ENCODE measurements around the gene PLEK2.

The PLEK2 gene

DNA sequence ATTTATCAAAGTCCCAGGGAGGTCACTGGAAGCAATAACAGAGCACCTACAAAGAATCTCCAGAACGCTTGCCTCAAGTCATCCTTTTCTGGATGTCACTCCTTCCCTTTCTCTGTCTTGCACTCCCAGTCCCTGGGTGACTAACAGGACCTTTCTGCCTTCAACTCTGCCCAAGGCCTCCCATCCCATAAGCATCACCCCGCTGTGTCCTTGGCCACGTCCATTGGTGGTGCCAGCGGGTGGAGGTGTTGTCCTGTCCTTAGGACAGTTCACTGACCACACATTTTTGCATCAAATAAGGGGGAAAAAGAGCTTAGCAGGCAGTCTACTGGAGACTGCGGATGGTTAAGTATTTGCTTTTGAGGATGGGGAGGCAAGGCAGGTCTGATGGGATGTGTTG lies 23.6 kb upstream of the PLEK2 start:
- Histone ChIP-seq H3K27ac (no peak overlapping the region), H3K27me3 (ENCODE audit: insufficient read depth, low read depth) (no peaks in the 10 kb centered on the region), H3K4me2 (no peak overlapping the region), H3K4me3 (IDR thresholded peaks at IDR 0.05; ENCODE audit: insufficient read depth, low read depth, low read length) (no peak overlapping the region), H3K4me1 (ENCODE audit: low read depth, poor library complexity, severe bottlenecking) (no peaks in the 10 kb centered on the region), H2AFZ (ENCODE audit: low read depth) (no peak overlapping the region), H4K20me1 (ENCODE audit: insufficient read depth) (no peaks in the 10 kb centered on the region), H3K36me3 (ENCODE audit: insufficient read depth) (no peaks in the 10 kb centered on the region), H3K9ac (no peak overlapping the region), H3K79me2 (ENCODE audit: insufficient read depth, low read depth) (no peaks in the 10 kb centered on the region)
- TF ChIP-seq, protein P1, sequence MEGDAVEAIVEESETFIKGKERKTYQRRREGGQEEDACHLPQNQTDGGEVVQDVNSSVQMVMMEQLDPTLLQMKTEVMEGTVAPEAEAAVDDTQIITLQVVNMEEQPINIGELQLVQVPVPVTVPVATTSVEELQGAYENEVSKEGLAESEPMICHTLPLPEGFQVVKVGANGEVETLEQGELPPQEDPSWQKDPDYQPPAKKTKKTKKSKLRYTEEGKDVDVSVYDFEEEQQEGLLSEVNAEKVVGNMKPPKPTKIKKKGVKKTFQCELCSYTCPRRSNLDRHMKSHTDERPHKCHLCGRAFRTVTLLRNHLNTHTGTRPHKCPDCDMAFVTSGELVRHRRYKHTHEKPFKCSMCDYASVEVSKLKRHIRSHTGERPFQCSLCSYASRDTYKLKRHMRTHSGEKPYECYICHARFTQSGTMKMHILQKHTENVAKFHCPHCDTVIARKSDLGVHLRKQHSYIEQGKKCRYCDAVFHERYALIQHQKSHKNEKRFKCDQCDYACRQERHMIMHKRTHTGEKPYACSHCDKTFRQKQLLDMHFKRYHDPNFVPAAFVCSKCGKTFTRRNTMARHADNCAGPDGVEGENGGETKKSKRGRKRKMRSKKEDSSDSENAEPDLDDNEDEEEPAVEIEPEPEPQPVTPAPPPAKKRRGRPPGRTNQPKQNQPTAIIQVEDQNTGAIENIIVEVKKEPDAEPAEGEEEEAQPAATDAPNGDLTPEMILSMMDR (conservative IDR thresholded peaks at IDR 0.05; ENCODE audit: low read depth, low read length): no peak

DNA sequence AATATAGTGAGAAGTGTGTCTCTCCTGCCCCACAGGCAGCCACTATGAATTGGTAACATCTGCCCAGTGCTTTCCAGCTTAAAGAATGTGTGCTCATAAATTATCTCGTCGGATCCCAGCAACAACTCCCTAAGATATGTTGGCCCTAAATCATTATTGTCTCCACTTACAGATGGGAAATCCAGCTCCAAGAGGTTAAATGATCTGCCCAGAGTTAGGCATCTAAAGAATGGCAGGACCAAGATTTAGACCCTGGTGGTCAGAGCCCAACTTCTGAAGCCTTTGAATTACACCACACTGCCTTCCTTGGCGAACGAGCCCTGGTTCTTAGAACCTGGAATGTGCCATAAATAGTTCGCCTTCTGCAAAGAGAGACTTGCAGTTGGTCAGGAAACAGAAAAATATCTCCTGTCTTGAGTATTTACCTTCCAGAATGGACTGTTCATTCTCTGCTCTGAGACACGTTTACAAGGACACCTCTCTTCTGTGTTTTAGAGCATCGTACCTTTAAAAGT lies 20.1 kb upstream of the PLEK2 start:
- TF ChIP-seq, protein P1 (conservative IDR thresholded peaks at IDR 0.05; ENCODE audit: low read depth, low read length): no peak
- no peaks in the 10 kb centered on the region for H3K79me2 ChIP-seq (ENCODE audit: insufficient read depth, low read depth)
- H3K9ac ChIP-seq: no peak overlapping the region
- no peak overlapping the region for H3K4me2 ChIP-seq
- no peaks in the 10 kb centered on the region for H3K27me3 ChIP-seq (ENCODE audit: insufficient read depth, low read depth)
- H3K4me1 ChIP-seq (ENCODE audit: low read depth, poor library complexity, severe bottlenecking): no peaks in the 10 kb centered on the region
- no peaks in the 10 kb centered on the region for H3K36me3 ChIP-seq (ENCODE audit: insufficient read depth)
- no peak overlapping the region for H3K4me3 ChIP-seq (IDR thresholded peaks at IDR 0.05; ENCODE audit: insufficient read depth, low read depth, low read length)
- H4K20me1 ChIP-seq (ENCODE audit: insufficient read depth): no peaks in the 10 kb centered on the region
- H2AFZ ChIP-seq (ENCODE audit: low read depth): no peak overlapping the region
- H3K27ac ChIP-seq: no peak overlapping the region

DNA sequence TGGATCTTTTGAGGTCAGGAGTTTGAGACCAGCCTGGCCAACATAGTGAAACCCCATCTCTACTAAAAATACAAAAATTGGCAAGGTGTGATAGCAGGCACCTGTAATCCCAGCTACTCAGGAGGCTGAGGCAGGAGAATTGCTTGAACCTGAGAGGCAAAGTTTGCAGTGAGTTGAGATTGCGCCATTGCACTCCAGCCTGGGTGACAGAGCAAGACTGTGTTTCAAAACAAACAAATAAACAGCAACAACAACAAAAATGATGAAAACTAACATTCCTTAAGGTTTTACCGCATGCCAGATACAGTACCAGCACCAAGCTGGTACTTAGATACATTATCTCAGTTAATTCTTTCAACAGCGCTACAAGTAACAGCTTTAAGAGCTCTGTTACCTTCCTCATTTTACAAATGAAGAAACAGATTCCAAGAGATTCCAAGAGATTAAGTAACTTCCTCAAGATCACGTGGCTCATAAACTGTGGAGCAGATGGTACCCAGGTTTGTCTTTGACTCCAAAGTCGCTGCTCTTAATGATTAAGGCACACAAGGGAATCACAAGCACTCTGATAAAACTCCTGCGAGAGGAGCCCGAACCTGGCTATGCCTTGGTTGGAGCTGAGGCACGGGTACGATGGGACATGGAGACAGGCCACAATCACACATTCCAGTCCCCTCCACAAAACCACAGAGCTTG lies 17.7 kb upstream of the PLEK2 start:
- Histone ChIP-seq H3K27me3 (ENCODE audit: insufficient read depth, low read depth) (no peaks in the 10 kb centered on the region), H3K4me2 (no peak overlapping the region), H3K36me3 (ENCODE audit: insufficient read depth) (no peaks in the 10 kb centered on the region), H3K9ac (no peak overlapping the region), H2AFZ (ENCODE audit: low read depth) (no peak overlapping the region), H3K4me3 (IDR thresholded peaks at IDR 0.05; ENCODE audit: insufficient read depth, low read depth, low read length) (no peak overlapping the region), H3K4me1 (ENCODE audit: low read depth, poor library complexity, severe bottlenecking) (no peaks in the 10 kb centered on the region), H3K79me2 (ENCODE audit: insufficient read depth, low read depth) (no peaks in the 10 kb centered on the region), H3K27ac (no peak overlapping the region), H4K20me1 (ENCODE audit: insufficient read depth) (no peaks in the 10 kb centered on the region)
- TF ChIP-seq, protein P1 (conservative IDR thresholded peaks at IDR 0.05; ENCODE audit: low read depth, low read length): no peak

DNA sequence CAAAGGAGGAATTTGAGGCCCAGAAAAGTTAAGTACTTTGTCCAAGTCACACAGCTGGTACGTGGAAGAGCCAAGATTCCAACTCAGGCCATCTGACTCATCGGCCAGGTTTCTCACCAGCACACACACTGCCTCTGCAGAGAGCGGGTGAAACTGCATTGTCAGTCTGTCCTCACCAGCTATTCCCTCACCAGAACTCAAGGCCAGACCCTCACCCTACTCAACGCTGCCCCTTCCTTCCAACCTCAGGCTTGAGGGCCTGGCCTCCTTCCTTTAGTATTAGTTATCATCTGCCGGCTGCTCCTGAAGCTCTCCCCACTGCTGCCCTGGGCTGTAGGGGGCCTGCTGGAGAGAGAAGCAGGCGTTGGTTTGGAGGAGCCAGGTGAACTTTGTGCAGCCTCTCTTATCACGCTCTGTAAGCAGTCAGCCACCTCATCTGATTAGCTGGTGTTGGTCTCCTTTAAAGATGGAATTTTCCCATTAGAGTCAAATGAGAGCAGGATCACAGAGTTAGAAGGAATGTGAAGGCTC lies 16.6 kb upstream of the PLEK2 start:
- TF ChIP-seq, protein P1 (conservative IDR thresholded peaks at IDR 0.05; ENCODE audit: low read depth, low read length): no peak
- Histone ChIP-seq H3K4me1 (ENCODE audit: low read depth, poor library complexity, severe bottlenecking) (no peaks in the 10 kb centered on the region), H4K20me1 (ENCODE audit: insufficient read depth) (no peaks in the 10 kb centered on the region), H2AFZ (ENCODE audit: low read depth) (no peak overlapping the region), H3K79me2 (ENCODE audit: insufficient read depth, low read depth) (no peaks in the 10 kb centered on the region), H3K4me3 (IDR thresholded peaks at IDR 0.05; ENCODE audit: insufficient read depth, low read depth, low read length) (no peak overlapping the region), H3K4me2 (no peak overlapping the region), H3K27me3 (ENCODE audit: insufficient read depth, low read depth) (no peaks in the 10 kb centered on the region), H3K27ac (no peak overlapping the region), H3K36me3 (ENCODE audit: insufficient read depth) (no peaks in the 10 kb centered on the region), H3K9ac (no peak overlapping the region)

All from KMS-11 (cell line).